Measurements from ENCODE around the gene IL9. TPM values are rescaled to one million over a fixed set of nuclear protein-coding genes. Genes with fewer than 3 reads are reported as not detected.

The IL9 gene
- total and polyA plus RNA-seq, 2 donors (not counting 1 experiment from before 2014, with no cell fraction given), result not detected

- H2AFZ ChIP-seq (ENCODE audit: low read length), result no peak overlapping the region
- H3K9me3 ChIP-seq (ENCODE audit: control insufficient read depth, insufficient read depth, low read depth, low read length), result no peaks in the 10 kb centered on the region
- no peak for DNase-seq (ENCODE audit: low read depth in 2 of 2)
- no peaks in the 10 kb centered on the region for H3K27me3 ChIP-seq (ENCODE audit: control insufficient read depth, insufficient read depth, low read length)
- no peak overlapping the region for H3K4me2 ChIP-seq (ENCODE audit: extremely low read depth, insufficient read depth, low read length)
- H4K20me1 ChIP-seq (ENCODE audit: control insufficient read depth, extremely low read depth, insufficient read depth, low read length), result no peaks in the 10 kb centered on the region
- H3K36me3 ChIP-seq (ENCODE audit: control insufficient read depth, insufficient read depth, low read length), result no peaks in the 10 kb centered on the region
- H3K4me1 ChIP-seq (ENCODE audit: control insufficient read depth, extremely low read depth, insufficient read depth, low read length), result no peaks in the 10 kb centered on the region
- no peaks in the 10 kb centered on the region for H3K79me2 ChIP-seq (ENCODE audit: control insufficient read depth, insufficient read depth, low read length)
- H3K27ac ChIP-seq (ENCODE audit: insufficient read depth, low read length), result no peak overlapping the region
- no peak overlapping the region for H3K4me3 ChIP-seq (replicated peaks in 1 of 4; ENCODE audit: control extremely low read depth in 1 of 4, insufficient read depth in 1 of 4, low read depth in 3 of 4, low read length in 4 of 4)
- no peak overlapping the region for H3K9ac ChIP-seq (ENCODE audit: insufficient read depth, low read length)
- TF ChIP-seq EZH2 (IDR thresholded peaks at IDR 0.05; ENCODE audit: low read length, missing control alignments), result no peak
- TF ChIP-seq, protein P1, sequence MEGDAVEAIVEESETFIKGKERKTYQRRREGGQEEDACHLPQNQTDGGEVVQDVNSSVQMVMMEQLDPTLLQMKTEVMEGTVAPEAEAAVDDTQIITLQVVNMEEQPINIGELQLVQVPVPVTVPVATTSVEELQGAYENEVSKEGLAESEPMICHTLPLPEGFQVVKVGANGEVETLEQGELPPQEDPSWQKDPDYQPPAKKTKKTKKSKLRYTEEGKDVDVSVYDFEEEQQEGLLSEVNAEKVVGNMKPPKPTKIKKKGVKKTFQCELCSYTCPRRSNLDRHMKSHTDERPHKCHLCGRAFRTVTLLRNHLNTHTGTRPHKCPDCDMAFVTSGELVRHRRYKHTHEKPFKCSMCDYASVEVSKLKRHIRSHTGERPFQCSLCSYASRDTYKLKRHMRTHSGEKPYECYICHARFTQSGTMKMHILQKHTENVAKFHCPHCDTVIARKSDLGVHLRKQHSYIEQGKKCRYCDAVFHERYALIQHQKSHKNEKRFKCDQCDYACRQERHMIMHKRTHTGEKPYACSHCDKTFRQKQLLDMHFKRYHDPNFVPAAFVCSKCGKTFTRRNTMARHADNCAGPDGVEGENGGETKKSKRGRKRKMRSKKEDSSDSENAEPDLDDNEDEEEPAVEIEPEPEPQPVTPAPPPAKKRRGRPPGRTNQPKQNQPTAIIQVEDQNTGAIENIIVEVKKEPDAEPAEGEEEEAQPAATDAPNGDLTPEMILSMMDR (conservative IDR thresholded peaks at IDR 0.05 in 1 of 2, IDR thresholded peaks at IDR 0.05 in 1 of 2; ENCODE audit: low read depth in 1 of 2, low read length in 2 of 2), result no peak
Measured at GRCh38 chr5:135942202-135942771, 46.6 kb upstream of the IL9 start.

- no peak overlapping the region for H3K4me2 ChIP-seq (ENCODE audit: extremely low read depth, insufficient read depth, low read length)
- no peaks in the 10 kb centered on the region for H3K4me1 ChIP-seq (ENCODE audit: control insufficient read depth, extremely low read depth, insufficient read depth, low read length)
- no peak for TF ChIP-seq EZH2 (IDR thresholded peaks at IDR 0.05; ENCODE audit: low read length, missing control alignments)
- TF ChIP-seq, protein P1 (conservative IDR thresholded peaks at IDR 0.05 in 1 of 2, IDR thresholded peaks at IDR 0.05 in 1 of 2; ENCODE audit: low read depth in 1 of 2, low read length in 2 of 2), result no peak
- H3K36me3 ChIP-seq (ENCODE audit: control insufficient read depth, insufficient read depth, low read length), result no peaks in the 10 kb centered on the region
- H3K79me2 ChIP-seq (ENCODE audit: control insufficient read depth, insufficient read depth, low read length), result no peaks in the 10 kb centered on the region
- no peaks in the 10 kb centered on the region for H4K20me1 ChIP-seq (ENCODE audit: control insufficient read depth, extremely low read depth, insufficient read depth, low read length)
- H3K27me3 ChIP-seq (ENCODE audit: control insufficient read depth, insufficient read depth, low read length), result no peaks in the 10 kb centered on the region
- H3K9ac ChIP-seq (ENCODE audit: insufficient read depth, low read length), result no peak overlapping the region
- no peak overlapping the region for H3K27ac ChIP-seq (ENCODE audit: insufficient read depth, low read length)
- H3K9me3 ChIP-seq (ENCODE audit: control insufficient read depth, insufficient read depth, low read depth, low read length), result no peaks in the 10 kb centered on the region
- H2AFZ ChIP-seq (ENCODE audit: low read length), result no peak overlapping the region
- DNase-seq (ENCODE audit: low read depth in 2 of 2), result no peak
- no peak overlapping the region for H3K4me3 ChIP-seq (replicated peaks in 1 of 4; ENCODE audit: control extremely low read depth in 1 of 4, insufficient read depth in 1 of 4, low read depth in 3 of 4, low read length in 4 of 4)
Measured at GRCh38 chr5:135941711-135942110, 46.1 kb upstream of the IL9 start.

DNA sequence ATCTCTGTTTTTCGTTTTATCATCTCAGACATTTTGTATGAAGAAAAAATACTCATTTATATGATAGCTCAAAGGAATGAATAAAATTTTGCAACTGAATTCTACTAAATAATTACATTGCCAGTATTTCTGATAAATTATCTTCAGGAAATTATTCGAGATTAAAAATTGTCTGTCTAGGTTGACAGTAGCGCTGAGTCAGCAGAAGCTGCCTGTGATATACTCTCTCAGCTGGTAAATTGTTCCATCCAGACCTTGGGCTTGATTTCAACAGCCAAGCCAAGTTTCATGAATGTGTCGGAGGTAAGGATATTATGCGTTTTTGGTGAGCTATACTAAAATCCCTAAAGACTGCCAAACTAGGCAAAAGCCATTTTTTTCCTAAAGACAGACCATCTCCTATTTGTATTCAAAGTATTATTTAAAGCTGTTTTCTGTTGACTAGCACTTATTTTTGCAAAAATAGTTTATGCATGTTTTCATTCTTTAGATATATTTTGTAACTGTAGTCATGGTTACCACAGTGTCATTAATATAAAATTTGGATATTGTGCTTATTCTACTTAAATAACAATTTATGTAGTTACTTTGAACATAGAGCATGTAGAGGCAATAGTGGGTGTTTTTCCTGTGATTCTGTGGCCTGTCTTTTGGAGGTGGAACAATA, 41.7 kb upstream of the IL9 start:
- no peak overlapping the region for H2AFZ ChIP-seq (ENCODE audit: low read length)
- no peaks in the 10 kb centered on the region for H3K4me1 ChIP-seq (ENCODE audit: control insufficient read depth, extremely low read depth, insufficient read depth, low read length)
- no peak overlapping the region for H3K9ac ChIP-seq (ENCODE audit: insufficient read depth, low read length)
- no peak for DNase-seq (ENCODE audit: low read depth in 2 of 2)
- no peak overlapping the region for H3K4me3 ChIP-seq (replicated peaks in 1 of 4; ENCODE audit: control extremely low read depth in 1 of 4, insufficient read depth in 1 of 4, low read depth in 3 of 4, low read length in 4 of 4)
- TF ChIP-seq EZH2 (IDR thresholded peaks at IDR 0.05; ENCODE audit: low read length, missing control alignments), result no peak
- TF ChIP-seq, protein P1 (conservative IDR thresholded peaks at IDR 0.05 in 1 of 2, IDR thresholded peaks at IDR 0.05 in 1 of 2; ENCODE audit: low read depth in 1 of 2, low read length in 2 of 2), result no peak
- H3K36me3 ChIP-seq (ENCODE audit: control insufficient read depth, insufficient read depth, low read length), result no peaks in the 10 kb centered on the region
- H4K20me1 ChIP-seq (ENCODE audit: control insufficient read depth, extremely low read depth, insufficient read depth, low read length), result no peaks in the 10 kb centered on the region
- H3K79me2 ChIP-seq (ENCODE audit: control insufficient read depth, insufficient read depth, low read length), result no peaks in the 10 kb centered on the region
- no peaks in the 10 kb centered on the region for H3K9me3 ChIP-seq (ENCODE audit: control insufficient read depth, insufficient read depth, low read depth, low read length)
- H3K27ac ChIP-seq (ENCODE audit: insufficient read depth, low read length), result no peak overlapping the region
- H3K27me3 ChIP-seq (ENCODE audit: control insufficient read depth, insufficient read depth, low read length), result peaks cover 3% of the 10 kb centered on the region
- no peak overlapping the region for H3K4me2 ChIP-seq (ENCODE audit: extremely low read depth, insufficient read depth, low read length)

Measured in fibroblast of lung (primary cell).